HG02588 (cell line): ENCODE measurements around the gene RHOG.

Source experiments
- ATAC-seq: cut with Tn5 transposase; IDR thresholded peaks from one replicate; pipeline ENCODE4 v1.9.1; 2021; ENCODE audit warnings: mild to moderate bottlenecking, moderate library complexity; ENCODE audit not compliant: unreplicated experiment

Gene RHOG

GRCh38 chr11:3860375-3860774, 19.6 kb upstream of the RHOG start:
- no peak for ATAC-seq

GRCh38 chr11:3859373-3859881, 18.7 kb upstream of the RHOG start:
- peak; percentile 32 for ATAC-seq

- no peak for ATAC-seq
Observed at GRCh38 chr11:3857628-3858027, 16.9 kb upstream of the RHOG start.

- no peak for ATAC-seq
Observed at GRCh38 chr11:3856856-3857553, 16.2 kb upstream of the RHOG start.

- peak; percentile 16 for ATAC-seq
Observed at GRCh38 chr11:3855808-3856491, 15.2 kb upstream of the RHOG start.

GRCh38 chr11:3854977-3855807, 14.4 kb upstream of the RHOG start, which contains the start of gene STIM1:
TSS of gene STIM1 (plus strand) at chr11:3855664. CDS start at chr11:3856271, 607 bp downstream.
- peak; percentile 64 for ATAC-seq

- ATAC-seq, result no peak
Observed at GRCh38 chr11:3854660-3854976, 13.9 kb upstream of the RHOG start.

GRCh38 chr11:3853899-3854659, 13.3 kb upstream of the RHOG start:
- peak; percentile 23 for ATAC-seq

- no peak for ATAC-seq
Observed at GRCh38 chr11:3853545-3853842, 12.7 kb upstream of the RHOG start.

GRCh38 chr11:3849297-3849874, 8.6 kb upstream of the RHOG start:
- no peak for ATAC-seq

GRCh38 chr11:3845670-3846069, 4.9 kb upstream of the RHOG start:
- ATAC-seq, result no peak

- no peak for ATAC-seq
Observed at GRCh38 chr11:3845246-3845645, 4.5 kb upstream of the RHOG start.

- no peak for ATAC-seq
Observed at GRCh38 chr11:3843326-3843725, 2.6 kb upstream of the RHOG start.

GRCh38 chr11:3841426-3842350, 929 bp upstream of the RHOG start:
- peak; percentile 47 for ATAC-seq

GRCh38 chr11:3840004-3840869, 522 bp downstream of the RHOG start:
- ATAC-seq, result peak; percentile 0

- no peak for ATAC-seq
Observed at GRCh38 chr11:3838504-3838903, 2.3 kb downstream of the RHOG start.

- ATAC-seq, result no peak
Observed at GRCh38 chr11:3837793-3838192, 3.0 kb downstream of the RHOG start.

GRCh38 chr11:3836903-3837302, 3.9 kb downstream of the RHOG start:
- ATAC-seq, result no peak

- no peak for ATAC-seq
Observed at GRCh38 chr11:3835751-3836150, 5.0 kb downstream of the RHOG start.
